Germinal center (tissue), 1 donor: ENCODE results near the gene CCL7.

Experiments used
- DNase-seq: peaks from one replicate; pipeline ENCODE4 v3.0.0; 2012; ENCODE audit warnings: mixed read lengths, low spot score

CCL7 gene

GRCh38 chr17:34287875-34288274 lies 17.9 kb downstream of the CCL7 start:
- no peak for DNase-seq

GRCh38 chr17:34290586-34290985 lies 20.6 kb downstream of the CCL7 start:
- DNase-seq, result no peak

- DNase-seq, result no peak
Measured at GRCh38 chr17:34291721-34292348, 21.8 kb downstream of the CCL7 start.

- no peak for DNase-seq
Measured at GRCh38 chr17:34299027-34299426, 29.0 kb downstream of the CCL7 start.

GRCh38 chr17:34299956-34300577 lies 30.0 kb downstream of the CCL7 start:
- no peak for DNase-seq

GRCh38 chr17:34300652-34301370 lies 30.8 kb downstream of the CCL7 start:
- DNase-seq, result no peak

- DNase-seq, result no peak
Measured at GRCh38 chr17:34301986-34302385, 32.0 kb downstream of the CCL7 start.

GRCh38 chr17:34302636-34303035 lies 32.6 kb downstream of the CCL7 start:
- DNase-seq, result no peak

- DNase-seq, result no peak
Measured at GRCh38 chr17:34303606-34304005, 33.6 kb downstream of the CCL7 start.

GRCh38 chr17:34305061-34305460 lies 35.0 kb downstream of the CCL7 start:
- DNase-seq, result no peak

- DNase-seq, result no peak
Measured at GRCh38 chr17:34305606-34306005, 35.6 kb downstream of the CCL7 start.

- no peak for DNase-seq
Measured at GRCh38 chr17:34306466-34306865, 36.4 kb downstream of the CCL7 start.

GRCh38 chr17:34307110-34307509 lies 37.1 kb downstream of the CCL7 start:
- DNase-seq, result no peak

GRCh38 chr17:34308371-34308770 lies 38.4 kb downstream of the CCL7 start:
- DNase-seq, result no peak

- no peak for DNase-seq
Measured at GRCh38 chr17:34311291-34311690, 41.3 kb downstream of the CCL7 start.

- no peak for DNase-seq
Measured at GRCh38 chr17:34312080-34312479, 42.1 kb downstream of the CCL7 start.

GRCh38 chr17:34313164-34313563 lies 43.1 kb downstream of the CCL7 start:
- no peak for DNase-seq

- no peak for DNase-seq
Measured at GRCh38 chr17:34314279-34314678, 44.3 kb downstream of the CCL7 start.

- DNase-seq, result peak; percentile 32
Measured at GRCh38 chr17:34318474-34318873, 48.5 kb downstream of the CCL7 start.

- no peak for DNase-seq
Measured at GRCh38 chr17:34319039-34319483, 49.0 kb downstream of the CCL7 start, which contains the start of gene CCL8. CCL8 (plus strand) TSS chr17:34319435; CDS start chr17:34319502, 67 bp downstream.
